HG03460 (cell line): ENCODE measurements around the gene HERC2.

ENCODE experiments used
- ATAC-seq: cut with Tn5 transposase; IDR thresholded peaks from one replicate; pipeline ENCODE4 v1.9.1; 2021; ENCODE audit not compliant: unreplicated experiment

The HERC2 gene

GRCh38 chr15:28116521-28117431 lies 205.2 kb downstream of the HERC2 start:
- ATAC-seq: no peak

GRCh38 chr15:28115871-28116270 lies 206.1 kb downstream of the HERC2 start:
- no peak for ATAC-seq

GRCh38 chr15:28114721-28115622 lies 207.0 kb downstream of the HERC2 start:
- no peak for ATAC-seq

DNA sequence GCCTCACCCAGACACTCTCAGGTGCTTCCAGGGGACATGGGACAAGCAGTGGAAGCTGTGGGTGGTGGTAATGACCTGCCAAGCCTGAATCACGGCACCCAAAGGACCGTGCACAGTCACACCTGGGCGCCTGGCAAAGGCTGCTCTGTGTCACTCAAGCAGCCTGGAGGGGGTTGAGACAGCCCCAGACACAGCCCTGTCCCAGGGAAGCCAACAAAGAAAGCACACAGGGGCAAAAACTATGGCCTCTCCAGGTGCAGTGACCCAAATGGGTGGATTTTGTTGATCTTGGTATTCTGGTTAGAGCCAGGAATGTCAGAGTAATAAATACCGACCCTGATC lies 207.9 kb downstream of the HERC2 start:
- ATAC-seq: no peak

DNA sequence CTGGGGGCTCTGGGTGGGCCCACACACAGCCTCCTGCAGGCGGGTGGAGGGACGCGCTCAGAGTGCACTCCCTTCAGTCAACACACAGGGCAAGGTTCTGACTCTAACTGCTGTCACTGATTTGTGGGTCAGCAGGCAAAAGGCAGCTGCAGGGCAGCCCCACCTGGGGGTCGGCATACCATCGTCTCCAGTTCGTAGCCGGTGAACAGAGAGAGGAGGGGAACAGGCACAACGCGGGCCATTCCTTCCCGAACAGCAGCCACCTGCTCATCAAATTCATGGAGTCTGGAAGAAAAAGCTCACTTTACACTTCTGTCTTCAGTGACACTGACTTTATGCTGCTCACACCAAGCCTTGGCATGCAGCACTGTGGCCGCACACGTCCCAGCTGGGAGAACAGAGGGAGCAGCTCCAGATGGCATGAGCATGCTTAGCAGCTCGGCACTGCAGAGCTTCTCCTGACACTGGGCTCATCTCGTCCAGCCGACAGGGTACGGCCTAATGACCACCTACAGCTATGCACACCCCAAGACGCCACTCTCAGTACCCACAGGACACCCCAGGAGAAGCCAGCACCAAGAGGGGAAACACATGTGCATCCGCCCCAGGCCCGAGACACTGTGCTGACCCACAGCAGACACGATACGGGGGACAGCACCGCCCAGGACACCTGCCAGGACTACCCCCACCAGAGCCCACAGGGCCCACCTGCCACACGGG lies 208.4 kb downstream of the HERC2 start:
- no peak for ATAC-seq

DNA sequence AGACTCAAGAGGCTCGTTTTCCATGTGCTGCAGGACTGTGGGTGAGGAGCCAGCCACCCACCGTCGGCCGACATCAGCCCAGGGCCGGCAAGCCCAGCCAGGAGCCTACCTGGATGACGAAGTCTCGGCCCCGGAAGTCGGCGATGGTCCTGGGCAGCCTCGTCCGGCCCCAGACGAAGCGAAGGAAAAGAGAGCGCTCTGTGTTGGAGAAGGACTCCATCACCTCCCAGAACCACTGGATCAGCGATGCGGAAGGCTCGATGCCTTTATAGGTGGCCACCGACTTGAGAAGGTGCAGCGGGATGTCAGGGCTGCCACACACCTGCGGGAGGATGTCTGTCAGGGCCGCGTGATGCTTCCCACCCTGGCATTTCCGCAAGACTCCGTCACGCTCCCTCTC lies 209.0 kb downstream of the HERC2 start:
- ATAC-seq: no peak

GRCh38 chr15:28112101-28112760 lies 209.7 kb downstream of the HERC2 start:
- ATAC-seq: no peak

DNA sequence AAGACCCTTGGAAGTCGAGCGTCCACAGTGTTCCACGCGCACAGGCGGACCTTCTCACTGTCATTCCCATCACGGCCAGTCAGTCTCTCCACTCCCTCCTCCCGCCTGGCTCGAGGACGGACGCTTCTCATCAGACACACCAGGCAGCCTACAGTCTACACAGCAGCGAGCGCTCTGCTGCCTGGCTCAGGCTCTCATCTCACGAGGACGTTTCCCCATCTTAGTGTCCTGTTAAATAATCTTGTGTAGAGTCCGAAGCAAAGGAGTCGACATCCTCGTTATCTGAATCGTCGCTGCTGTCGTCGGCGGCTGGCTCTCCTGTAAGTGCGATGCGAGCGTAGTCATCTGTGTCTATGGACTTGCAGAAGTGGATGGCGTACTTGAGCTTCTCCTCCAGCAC lies 210.4 kb downstream of the HERC2 start:
- no peak for ATAC-seq

GRCh38 chr15:28110481-28110881 lies 211.5 kb downstream of the HERC2 start:
- ATAC-seq: no peak

GRCh38 chr15:28109626-28110455 lies 212.1 kb downstream of the HERC2 start:
- no peak for ATAC-seq

- no peak for ATAC-seq
These were observed 214.1 kb downstream of the HERC2 start for GRCh38 chr15:28107904-28108275.

DNA sequence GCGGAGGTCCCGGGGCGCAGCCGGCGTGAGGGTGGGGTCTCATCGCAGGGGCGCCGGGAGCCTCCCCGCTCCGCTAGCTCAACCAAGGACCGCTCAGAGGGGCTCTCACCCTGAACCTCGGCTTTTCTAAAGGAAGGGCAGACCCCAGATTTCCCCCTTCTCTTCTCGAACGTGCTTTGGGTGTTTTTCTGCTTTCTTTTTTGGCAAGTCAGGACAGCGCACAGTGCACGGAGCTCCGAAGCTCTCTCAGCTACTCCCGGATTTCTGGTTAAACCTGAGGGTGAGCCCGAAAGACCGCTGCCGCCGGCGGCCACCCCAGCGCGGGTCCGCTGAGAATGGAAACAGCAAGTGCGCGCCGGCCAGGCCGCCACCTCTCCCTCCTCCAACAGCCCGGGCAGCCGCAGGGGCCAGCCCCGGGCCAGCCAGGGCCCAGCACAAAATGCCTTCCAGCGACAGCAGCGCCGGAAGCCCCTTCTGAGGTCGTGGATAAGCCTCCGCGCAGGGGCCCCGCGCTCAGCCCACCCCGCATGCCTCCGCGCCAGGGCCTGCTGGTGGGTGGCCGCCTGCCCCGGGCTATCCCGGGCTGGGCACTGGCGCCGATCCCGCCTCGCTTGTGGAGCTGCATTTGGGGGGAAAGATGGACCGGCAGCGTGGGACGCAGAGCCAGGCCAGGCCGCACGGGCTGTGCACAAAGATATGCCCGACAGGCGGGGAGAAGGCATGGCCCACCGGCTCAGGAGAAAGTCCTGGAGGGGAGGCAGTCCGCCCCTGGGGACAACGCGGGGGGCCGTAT lies 214.7 kb downstream of the HERC2 start:
- ATAC-seq: no peak

DNA sequence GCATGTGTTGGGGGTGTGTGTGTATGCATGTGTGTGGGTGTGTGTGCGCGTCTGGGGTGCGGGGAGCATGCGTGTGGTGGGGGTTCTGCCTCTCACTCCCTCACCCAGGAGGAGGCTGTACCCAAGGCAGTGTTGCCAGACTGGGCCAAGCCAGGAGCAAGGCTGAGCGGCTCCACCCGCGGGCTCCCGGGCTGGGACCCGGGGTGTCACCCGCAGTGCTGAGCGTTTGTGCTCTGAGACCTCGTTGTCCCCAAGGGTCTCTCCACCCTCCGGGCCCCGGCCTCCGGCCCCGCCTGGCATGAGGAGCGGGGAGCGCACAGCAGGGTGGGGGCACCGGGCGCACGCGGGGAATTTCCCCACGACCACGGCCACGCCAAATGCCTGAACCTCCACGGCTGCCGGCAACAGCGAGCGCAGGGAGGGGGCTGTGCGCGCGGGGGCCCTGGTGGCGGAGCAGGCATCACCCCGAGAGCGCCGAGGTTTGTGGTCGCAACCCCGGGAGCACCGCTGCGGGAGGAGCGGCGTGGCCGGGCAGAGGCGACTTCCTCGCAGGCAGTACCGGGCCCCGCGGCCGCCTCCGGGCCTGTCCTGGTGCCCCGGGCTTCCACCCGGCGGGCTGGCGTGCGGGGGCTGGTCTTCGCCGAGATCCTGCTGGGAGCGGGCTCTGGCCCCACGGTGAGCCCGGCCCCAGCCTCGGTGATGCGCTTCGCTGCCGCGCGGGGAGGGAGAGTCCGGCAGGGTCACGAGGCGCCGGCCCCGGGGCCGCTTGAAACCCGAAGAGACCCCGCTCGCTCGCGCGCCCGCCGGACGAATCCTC lies 215.5 kb downstream of the HERC2 start:
- no peak for ATAC-seq

GRCh38 chr15:28105793-28106192 lies 216.2 kb downstream of the HERC2 start:
- ATAC-seq: no peak

GRCh38 chr15:28105224-28105791 lies 216.7 kb downstream of the HERC2 start:
- ATAC-seq: no peak

GRCh38 chr15:28104326-28104725 lies 217.7 kb downstream of the HERC2 start:
- ATAC-seq: no peak

- ATAC-seq: no peak
These were observed 218.1 kb downstream of the HERC2 start for GRCh38 chr15:28103831-28104230.

DNA sequence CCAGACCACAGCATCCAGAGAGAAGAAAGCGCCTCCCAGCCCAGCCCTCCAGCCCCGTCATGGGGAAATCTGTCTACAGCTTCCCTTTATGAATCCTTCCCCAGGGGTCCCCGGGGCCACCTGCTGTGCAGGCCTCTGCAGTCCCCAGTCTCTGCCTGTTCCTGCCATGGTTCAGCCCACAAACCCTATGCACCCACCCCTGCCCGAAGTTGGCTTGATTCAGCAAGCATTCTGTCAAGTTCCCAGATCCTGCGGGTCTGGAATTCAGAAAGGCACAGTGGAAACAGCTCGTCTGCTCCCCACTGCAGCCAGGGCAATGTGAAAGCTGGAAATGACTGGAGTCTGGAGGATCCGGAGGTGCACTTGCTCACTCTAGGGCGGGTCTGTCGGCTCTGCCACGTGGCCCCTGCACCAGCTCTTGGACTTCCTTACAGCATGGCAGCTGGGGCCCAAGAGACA lies 220.0 kb downstream of the HERC2 start:
- no peak for ATAC-seq
